Measurements from ENCODE around the gene KIF5A. TPM values are rescaled to one million over a fixed set of nuclear protein-coding genes. Genes with fewer than 3 reads are reported as not detected.

The KIF5A gene
- total and polyA plus RNA-seq, 2 donors (not counting 3 experiments of a cell fraction or from before 2014, with no cell fraction given) = 0.07 to 0.35 TPM

DNA sequence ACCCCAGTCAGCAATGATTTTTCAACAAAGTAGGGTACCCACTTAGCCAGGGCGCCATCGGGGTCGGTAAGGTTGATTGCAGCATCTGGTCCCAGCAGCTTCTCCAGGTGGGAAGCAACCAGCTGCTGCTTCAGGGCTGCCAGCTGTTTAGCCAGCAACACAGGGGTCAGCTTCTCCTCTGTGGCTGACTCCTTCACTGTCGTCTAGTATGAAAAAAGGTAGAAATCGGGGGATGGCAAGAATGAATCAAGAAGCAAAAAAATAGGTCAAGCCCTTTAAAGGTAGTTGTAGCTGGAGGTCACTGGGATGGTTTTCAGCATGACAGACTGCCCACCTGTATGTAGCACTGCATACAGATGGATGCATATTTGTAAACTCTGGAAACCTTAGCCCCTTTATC is 15.6 kb upstream of the KIF5A start:
- ChIA-PET POLR2A (no interaction called here), CTCF (interaction anchor here (1.4 kb wide), 1 partner anchor 9 kb away, joined by 4 read pairs; no protein-coding TSS in a partner anchor)
- H3K4me2 ChIP-seq (ENCODE audit: insufficient read depth, low read length) = no peak overlapping the region
- intact Hi-C loops (cut with micrococcal nuclease) = no loop called here
- dilution Hi-C loops (cut with MboI; ENCODE audit: extremely low pct_ligation_motif_present, low sequenced_read_pairs) = no loop called here
- H3K79me2 ChIP-seq (ENCODE audit: control insufficient read depth, insufficient read depth, low read length) = no peaks in the 10 kb centered on the region
- H3K9me1 ChIP-seq (replicated peaks; ENCODE audit: control insufficient read depth, extremely low read depth, insufficient read depth, low read length) = no peaks in the 10 kb centered on the region
- no peak for DNase-seq (ENCODE audit: low read depth, low spot score)
- H3K9me3 ChIP-seq (replicated peaks; ENCODE audit: control insufficient read depth, insufficient read depth, low read length) = no peaks in the 10 kb centered on the region
- no peak for FAIRE-seq
- H4K20me1 ChIP-seq (replicated peaks; ENCODE audit: control insufficient read depth, extremely low read depth, insufficient read depth, low read length) = no peaks in the 10 kb centered on the region
- H3K4me1 ChIP-seq (ENCODE audit: control insufficient read depth, extremely low read depth, insufficient read depth, low read length) = no peaks in the 10 kb centered on the region
- no peak overlapping the region for H3K9ac ChIP-seq (replicated peaks; ENCODE audit: extremely low read depth, insufficient read depth, low read length)
- peaks cover 27 to 50% of the 10 kb centered on the region in 2 experiments for H3K36me3 ChIP-seq (ENCODE audit: control insufficient read depth in 2 of 2, extremely low read depth in 1 of 2, insufficient read depth in 2 of 2, low read length in 2 of 2)
- no peaks in the 10 kb centered on the region for H3K27me3 ChIP-seq (ENCODE audit: control insufficient read depth in 2 of 2, insufficient read depth in 2 of 2, low read length in 2 of 2)
- no TSS peak for BruUV-seq (replicated peaks)
- H2AFZ ChIP-seq (ENCODE audit: low read depth, low read length) = no peak overlapping the region
- H3K4me3 ChIP-seq (replicated peaks in 1 of 3; ENCODE audit: insufficient read depth in 1 of 3, low read depth in 1 of 3, low read length in 3 of 3) = no peak overlapping the region
- no peak overlapping the region for H3K27ac ChIP-seq (ENCODE audit: insufficient read depth, low read depth, low read length)
- TF ChIP-seq, protein P1, sequence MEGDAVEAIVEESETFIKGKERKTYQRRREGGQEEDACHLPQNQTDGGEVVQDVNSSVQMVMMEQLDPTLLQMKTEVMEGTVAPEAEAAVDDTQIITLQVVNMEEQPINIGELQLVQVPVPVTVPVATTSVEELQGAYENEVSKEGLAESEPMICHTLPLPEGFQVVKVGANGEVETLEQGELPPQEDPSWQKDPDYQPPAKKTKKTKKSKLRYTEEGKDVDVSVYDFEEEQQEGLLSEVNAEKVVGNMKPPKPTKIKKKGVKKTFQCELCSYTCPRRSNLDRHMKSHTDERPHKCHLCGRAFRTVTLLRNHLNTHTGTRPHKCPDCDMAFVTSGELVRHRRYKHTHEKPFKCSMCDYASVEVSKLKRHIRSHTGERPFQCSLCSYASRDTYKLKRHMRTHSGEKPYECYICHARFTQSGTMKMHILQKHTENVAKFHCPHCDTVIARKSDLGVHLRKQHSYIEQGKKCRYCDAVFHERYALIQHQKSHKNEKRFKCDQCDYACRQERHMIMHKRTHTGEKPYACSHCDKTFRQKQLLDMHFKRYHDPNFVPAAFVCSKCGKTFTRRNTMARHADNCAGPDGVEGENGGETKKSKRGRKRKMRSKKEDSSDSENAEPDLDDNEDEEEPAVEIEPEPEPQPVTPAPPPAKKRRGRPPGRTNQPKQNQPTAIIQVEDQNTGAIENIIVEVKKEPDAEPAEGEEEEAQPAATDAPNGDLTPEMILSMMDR (IDR thresholded peaks at IDR 0.05; ENCODE audit: extremely low read depth in 1 of 2, insufficient read depth in 1 of 2, low read depth in 1 of 2, low read length in 2 of 2) = no peak
- TF ChIP-seq EZH2 (IDR thresholded peaks at IDR 0.05; ENCODE audit: borderline replicate concordance, low read depth, low read length, severe bottlenecking) (no peak), GATA2 (IDR thresholded peaks at IDR 0.05; ENCODE audit: insufficient read depth, insufficient read length, low read depth, low read length) (no peak), MYC (IDR thresholded peaks at IDR 0.05; ENCODE audit: low read depth, low read length) (no peak), FOS (IDR thresholded peaks at IDR 0.05; ENCODE audit: borderline replicate concordance, insufficient read depth, low read length) (no peak), JUN (IDR thresholded peaks at IDR 0.05; ENCODE audit: borderline replicate concordance, insufficient read depth, insufficient read length, low read depth) (no peak), POLR2A (IDR thresholded peaks at IDR 0.05; ENCODE audit: low read depth, low read length) (no peak), POLR2AphosphoS5 (IDR thresholded peaks at IDR 0.05; ENCODE audit: insufficient read depth, low read depth, low read length) (no peak)
- TF ChIP-seq, protein P2, sequence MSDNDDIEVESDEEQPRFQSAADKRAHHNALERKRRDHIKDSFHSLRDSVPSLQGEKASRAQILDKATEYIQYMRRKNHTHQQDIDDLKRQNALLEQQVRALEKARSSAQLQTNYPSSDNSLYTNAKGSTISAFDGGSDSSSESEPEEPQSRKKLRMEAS (IDR thresholded peaks at IDR 0.05; ENCODE audit: insufficient read depth, insufficient read length) = no peak

All from endothelial cell of umbilical vein (primary cell).